HepG2 (cell line): Measurements from ENCODE around the gene LST1. TPM values are rescaled to one million over a fixed set of nuclear protein-coding genes. Genes with fewer than 3 reads are reported as not detected.

ENCODE experiments used
- ARHGAP35 ChIP-seq: sonication (generic); formaldehyde crosslinking; IDR thresholded peaks from 2 replicates; pipeline ENCODE4 v1.9.0; 2022; ENCODE audit warnings: mild to moderate bottlenecking, inconsistent platforms, moderate library complexity, missing genetic modification reagents, borderline replicate concordance
- GATAD2A ChIP-seq: IDR thresholded peaks from 2 replicates; pipeline ENCODE4 v1.6.1; 2016
- SIX1 ChIP-seq: sonication (generic); formaldehyde crosslinking; IDR thresholded peaks from 2 replicates; pipeline ENCODE4 v1.4.0; 2020; ENCODE audit warnings: missing genetic modification reagents, borderline replicate concordance
- SMYD3 ChIP-seq: sonication (generic); formaldehyde crosslinking; IDR thresholded peaks from 2 replicates; pipeline ENCODE4 v1.8.1; 2023; ENCODE audit warnings: mild to moderate bottlenecking, missing genetic modification reagents
- ZBTB3 ChIP-seq: sonication (generic); formaldehyde crosslinking; IDR thresholded peaks from 2 replicates; pipeline ENCODE4 v1.4.0; 2020; ENCODE audit warnings: low read depth, mild to moderate bottlenecking, moderate library complexity, missing genetic modification reagents, borderline replicate concordance
- ZNF510 ChIP-seq: sonication (generic); formaldehyde crosslinking; IDR thresholded peaks from 2 replicates; pipeline ENCODE4 v1.4.0; 2020; ENCODE audit warnings: low read depth, mild to moderate bottlenecking, missing genetic modification reagents
- polyA plus RNA-seq, 8 experiments: library from polyadenylated mRNA; depleted of rRNA in 3 of 8; stranded (reverse) in 7 of 8; unstranded in 1 of 8; fragments of >200 nt; fragmentation: Illumina TruSeq in 4 of 8; extraction: Trizol in 4 of 8; gene quantifications; 2 replicates each; pipeline versions ENCODE4 v1.2.1 to v1.2.3, GENCODE V29; 2011 to 2016; ENCODE audit warnings: low read depth in 4 of 8, missing spikeins in 1 of 8, mixed read lengths in 1 of 8; ENCODE audit not compliant: insufficient read depth in 1 of 8
- total RNA-seq, 5 experiments: library from RNA; depleted of rRNA; stranded (reverse); fragments of >200 nt; fragmentation: Illumina TruSeq; extraction: Trizol; gene quantifications; 2 replicates each; pipeline ENCODE4 v1.2.3, GENCODE V29; 2016; ENCODE audit warnings: low read depth in 1 of 5
- TF ChIP-seq, protein P1 (sequence below): sonication (generic); formaldehyde crosslinking; IDR thresholded peaks from 2 replicates; pipeline ENCODE4 v1.4.0; 2020; ENCODE audit warnings: mild to moderate bottlenecking, missing genetic modification reagents
- TF ChIP-seq, protein P2 (sequence below): sonication (generic); formaldehyde crosslinking; IDR thresholded peaks from 2 replicates; pipeline ENCODE4 v1.4.0; 2020; ENCODE audit warnings: missing genetic modification reagents
- TF ChIP-seq, protein P3 (sequence below): sonication (generic); formaldehyde crosslinking; IDR thresholded peaks from 2 replicates; pipeline ENCODE4 v1.5.0; 2020; ENCODE audit warnings: mild to moderate bottlenecking, missing genetic modification reagents, borderline replicate concordance
- TF ChIP-seq, protein P4 (sequence below): IDR thresholded peaks from 2 replicates; pipeline ENCODE4 v1.6.1; 2018; ENCODE audit warnings: missing genetic modification reagents
- TF ChIP-seq, protein P5 (sequence below): sonication (generic); formaldehyde crosslinking; IDR thresholded peaks from 2 replicates; pipeline ENCODE4 v1.4.0; 2020; ENCODE audit warnings: low read depth, mild to moderate bottlenecking, missing genetic modification reagents

Gene LST1
- total and polyA plus RNA-seq, 2 of the 13 experiments (the other 11 are each of a cell fraction or from before 2014, with no cell fraction given): not detected

DNA sequence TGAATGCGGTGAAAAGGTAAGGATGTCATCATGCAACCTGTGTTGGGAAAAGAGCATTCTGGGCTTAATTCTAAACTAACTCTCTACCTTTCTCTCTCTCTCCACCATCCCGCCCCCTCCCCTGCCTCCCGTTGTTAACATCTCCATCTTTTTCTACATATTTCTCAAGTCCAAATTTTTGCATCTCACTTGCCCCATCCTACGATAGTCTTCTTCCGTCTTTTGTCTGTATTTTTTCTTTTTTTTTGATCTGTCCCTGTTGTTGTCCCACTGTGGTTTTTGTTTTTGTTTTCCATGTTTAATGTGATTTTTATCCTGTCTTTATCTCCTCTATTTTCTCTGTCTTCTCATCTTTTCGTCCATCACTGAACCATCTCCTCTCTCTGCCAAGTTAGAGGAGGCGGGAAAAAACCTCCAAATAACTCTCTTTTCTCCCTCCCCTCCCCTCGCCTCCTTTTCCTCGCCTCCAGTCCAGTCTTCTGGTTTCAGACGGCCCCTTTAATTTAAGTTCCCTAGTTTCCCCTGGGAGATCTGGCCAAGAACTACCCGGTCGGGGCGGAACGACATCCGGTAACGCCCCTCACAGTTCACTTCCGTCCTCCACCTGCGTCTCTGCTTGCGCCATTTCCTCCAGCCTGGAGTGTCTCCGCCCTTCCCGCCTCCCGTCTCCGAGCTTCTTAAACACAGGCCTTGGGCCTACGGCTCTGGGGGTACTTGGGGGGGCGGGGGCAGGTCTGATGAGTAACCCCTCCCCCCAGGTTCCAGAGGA is 38.9 kb upstream of the LST1 start, which contains the start of gene NFKBIL1 (continued):
- TF ChIP-seq, protein P1, sequence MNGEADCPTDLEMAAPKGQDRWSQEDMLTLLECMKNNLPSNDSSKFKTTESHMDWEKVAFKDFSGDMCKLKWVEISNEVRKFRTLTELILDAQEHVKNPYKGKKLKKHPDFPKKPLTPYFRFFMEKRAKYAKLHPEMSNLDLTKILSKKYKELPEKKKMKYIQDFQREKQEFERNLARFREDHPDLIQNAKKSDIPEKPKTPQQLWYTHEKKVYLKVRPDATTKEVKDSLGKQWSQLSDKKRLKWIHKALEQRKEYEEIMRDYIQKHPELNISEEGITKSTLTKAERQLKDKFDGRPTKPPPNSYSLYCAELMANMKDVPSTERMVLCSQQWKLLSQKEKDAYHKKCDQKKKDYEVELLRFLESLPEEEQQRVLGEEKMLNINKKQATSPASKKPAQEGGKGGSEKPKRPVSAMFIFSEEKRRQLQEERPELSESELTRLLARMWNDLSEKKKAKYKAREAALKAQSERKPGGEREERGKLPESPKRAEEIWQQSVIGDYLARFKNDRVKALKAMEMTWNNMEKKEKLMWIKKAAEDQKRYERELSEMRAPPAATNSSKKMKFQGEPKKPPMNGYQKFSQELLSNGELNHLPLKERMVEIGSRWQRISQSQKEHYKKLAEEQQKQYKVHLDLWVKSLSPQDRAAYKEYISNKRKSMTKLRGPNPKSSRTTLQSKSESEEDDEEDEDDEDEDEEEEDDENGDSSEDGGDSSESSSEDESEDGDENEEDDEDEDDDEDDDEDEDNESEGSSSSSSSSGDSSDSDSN (CRISPR knock-in tag): no peak; the same call in 1 of the 2 replicates
- 0 out of 2 replicates have a peak, but pooled peaks have one; percentile 78 for TF ChIP-seq ARHGAP35 (CRISPR knock-in tag)
- TF ChIP-seq, protein P2, sequence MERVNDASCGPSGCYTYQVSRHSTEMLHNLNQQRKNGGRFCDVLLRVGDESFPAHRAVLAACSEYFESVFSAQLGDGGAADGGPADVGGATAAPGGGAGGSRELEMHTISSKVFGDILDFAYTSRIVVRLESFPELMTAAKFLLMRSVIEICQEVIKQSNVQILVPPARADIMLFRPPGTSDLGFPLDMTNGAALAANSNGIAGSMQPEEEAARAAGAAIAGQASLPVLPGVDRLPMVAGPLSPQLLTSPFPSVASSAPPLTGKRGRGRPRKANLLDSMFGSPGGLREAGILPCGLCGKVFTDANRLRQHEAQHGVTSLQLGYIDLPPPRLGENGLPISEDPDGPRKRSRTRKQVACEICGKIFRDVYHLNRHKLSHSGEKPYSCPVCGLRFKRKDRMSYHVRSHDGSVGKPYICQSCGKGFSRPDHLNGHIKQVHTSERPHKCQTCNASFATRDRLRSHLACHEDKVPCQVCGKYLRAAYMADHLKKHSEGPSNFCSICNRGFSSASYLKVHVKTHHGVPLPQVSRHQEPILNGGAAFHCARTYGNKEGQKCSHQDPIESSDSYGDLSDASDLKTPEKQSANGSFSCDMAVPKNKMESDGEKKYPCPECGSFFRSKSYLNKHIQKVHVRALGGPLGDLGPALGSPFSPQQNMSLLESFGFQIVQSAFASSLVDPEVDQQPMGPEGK (CRISPR knock-in tag): peak; percentile 94; the same call in 1 of the 2 replicates
- TF ChIP-seq, protein P3, sequence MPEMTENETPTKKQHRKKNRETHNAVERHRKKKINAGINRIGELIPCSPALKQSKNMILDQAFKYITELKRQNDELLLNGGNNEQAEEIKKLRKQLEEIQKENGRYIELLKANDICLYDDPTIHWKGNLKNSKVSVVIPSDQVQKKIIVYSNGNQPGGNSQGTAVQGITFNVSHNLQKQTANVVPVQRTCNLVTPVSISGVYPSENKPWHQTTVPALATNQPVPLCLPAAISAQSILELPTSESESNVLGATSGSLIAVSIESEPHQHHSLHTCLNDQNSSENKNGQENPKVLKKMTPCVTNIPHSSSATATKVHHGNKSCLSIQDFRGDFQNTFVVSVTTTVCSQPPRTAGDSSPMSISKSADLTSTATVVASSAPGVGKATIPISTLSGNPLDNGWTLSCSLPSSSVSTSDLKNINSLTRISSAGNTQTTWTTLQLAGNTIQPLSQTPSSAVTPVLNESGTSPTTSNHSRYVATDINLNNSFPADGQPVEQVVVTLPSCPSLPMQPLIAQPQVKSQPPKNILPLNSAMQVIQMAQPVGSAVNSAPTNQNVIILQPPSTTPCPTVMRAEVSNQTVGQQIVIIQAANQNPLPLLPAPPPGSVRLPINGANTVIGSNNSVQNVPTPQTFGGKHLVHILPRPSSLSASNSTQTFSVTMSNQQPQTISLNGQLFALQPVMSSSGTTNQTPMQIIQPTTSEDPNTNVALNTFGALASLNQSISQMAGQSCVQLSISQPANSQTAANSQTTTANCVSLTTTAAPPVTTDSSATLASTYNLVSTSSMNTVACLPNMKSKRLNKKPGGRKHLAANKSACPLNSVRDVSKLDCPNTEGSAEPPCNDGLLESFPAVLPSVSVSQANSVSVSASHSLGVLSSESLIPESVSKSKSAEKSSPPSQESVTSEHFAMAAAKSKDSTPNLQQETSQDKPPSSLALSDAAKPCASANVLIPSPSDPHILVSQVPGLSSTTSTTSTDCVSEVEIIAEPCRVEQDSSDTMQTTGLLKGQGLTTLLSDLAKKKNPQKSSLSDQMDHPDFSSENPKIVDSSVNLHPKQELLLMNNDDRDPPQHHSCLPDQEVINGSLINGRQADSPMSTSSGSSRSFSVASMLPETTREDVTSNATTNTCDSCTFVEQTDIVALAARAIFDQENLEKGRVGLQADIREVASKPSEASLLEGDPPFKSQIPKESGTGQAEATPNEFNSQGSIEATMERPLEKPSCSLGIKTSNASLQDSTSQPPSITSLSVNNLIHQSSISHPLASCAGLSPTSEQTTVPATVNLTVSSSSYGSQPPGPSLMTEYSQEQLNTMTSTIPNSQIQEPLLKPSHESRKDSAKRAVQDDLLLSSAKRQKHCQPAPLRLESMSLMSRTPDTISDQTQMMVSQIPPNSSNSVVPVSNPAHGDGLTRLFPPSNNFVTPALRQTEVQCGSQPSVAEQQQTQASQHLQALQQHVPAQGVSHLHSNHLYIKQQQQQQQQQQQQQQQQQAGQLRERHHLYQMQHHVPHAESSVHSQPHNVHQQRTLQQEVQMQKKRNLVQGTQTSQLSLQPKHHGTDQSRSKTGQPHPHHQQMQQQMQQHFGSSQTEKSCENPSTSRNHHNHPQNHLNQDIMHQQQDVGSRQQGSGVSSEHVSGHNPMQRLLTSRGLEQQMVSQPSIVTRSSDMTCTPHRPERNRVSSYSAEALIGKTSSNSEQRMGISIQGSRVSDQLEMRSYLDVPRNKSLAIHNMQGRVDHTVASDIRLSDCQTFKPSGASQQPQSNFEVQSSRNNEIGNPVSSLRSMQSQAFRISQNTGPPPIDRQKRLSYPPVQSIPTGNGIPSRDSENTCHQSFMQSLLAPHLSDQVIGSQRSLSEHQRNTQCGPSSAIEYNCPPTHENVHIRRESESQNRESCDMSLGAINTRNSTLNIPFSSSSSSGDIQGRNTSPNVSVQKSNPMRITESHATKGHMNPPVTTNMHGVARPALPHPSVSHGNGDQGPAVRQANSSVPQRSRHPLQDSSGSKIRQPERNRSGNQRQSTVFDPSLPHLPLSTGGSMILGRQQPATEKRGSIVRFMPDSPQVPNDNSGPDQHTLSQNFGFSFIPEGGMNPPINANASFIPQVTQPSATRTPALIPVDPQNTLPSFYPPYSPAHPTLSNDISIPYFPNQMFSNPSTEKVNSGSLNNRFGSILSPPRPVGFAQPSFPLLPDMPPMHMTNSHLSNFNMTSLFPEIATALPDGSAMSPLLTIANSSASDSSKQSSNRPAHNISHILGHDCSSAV (CRISPR knock-in tag): no peak
- peak; percentile 34; the same call in 1 of the 2 replicates for TF ChIP-seq SIX1 (CRISPR knock-in tag)
- TF ChIP-seq GATAD2A (CRISPR knock-in tag): peak; percentile 63
- TF ChIP-seq SMYD3: 0 out of 2 replicates have a peak, but pooled peaks have one; percentile 61
- no peak for TF ChIP-seq ZNF510 (CRISPR knock-in tag)
- TF ChIP-seq, protein P4, sequence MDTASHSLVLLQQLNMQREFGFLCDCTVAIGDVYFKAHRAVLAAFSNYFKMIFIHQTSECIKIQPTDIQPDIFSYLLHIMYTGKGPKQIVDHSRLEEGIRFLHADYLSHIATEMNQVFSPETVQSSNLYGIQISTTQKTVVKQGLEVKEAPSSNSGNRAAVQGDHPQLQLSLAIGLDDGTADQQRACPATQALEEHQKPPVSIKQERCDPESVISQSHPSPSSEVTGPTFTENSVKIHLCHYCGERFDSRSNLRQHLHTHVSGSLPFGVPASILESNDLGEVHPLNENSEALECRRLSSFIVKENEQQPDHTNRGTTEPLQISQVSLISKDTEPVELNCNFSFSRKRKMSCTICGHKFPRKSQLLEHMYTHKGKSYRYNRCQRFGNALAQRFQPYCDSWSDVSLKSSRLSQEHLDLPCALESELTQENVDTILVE (CRISPR knock-in tag): peak; percentile 77
- peak; percentile 88 for TF ChIP-seq ZBTB3 (CRISPR knock-in tag)
- TF ChIP-seq, protein P5, sequence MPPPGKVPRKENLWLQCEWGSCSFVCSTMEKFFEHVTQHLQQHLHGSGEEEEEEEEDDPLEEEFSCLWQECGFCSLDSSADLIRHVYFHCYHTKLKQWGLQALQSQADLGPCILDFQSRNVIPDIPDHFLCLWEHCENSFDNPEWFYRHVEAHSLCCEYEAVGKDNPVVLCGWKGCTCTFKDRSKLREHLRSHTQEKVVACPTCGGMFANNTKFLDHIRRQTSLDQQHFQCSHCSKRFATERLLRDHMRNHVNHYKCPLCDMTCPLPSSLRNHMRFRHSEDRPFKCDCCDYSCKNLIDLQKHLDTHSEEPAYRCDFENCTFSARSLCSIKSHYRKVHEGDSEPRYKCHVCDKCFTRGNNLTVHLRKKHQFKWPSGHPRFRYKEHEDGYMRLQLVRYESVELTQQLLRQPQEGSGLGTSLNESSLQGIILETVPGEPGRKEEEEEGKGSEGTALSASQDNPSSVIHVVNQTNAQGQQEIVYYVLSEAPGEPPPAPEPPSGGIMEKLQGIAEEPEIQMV (CRISPR knock-in tag): no peak
